ENCODE results near the gene RMC1. TPM values are rescaled to one million over a fixed set of nuclear protein-coding genes. Genes with fewer than 3 reads are reported as not detected.
A peak's percentile ranks its signal among the peaks of the same experiment; 100 is the strongest.

RMC1 gene
- total and polyA plus RNA-seq, 12 donors, result 10.2 to 61.7 (median 24.4) TPM

- Histone ChIP-seq H3K4me3 (no peak overlapping the region), H3K27ac (peak overlapping the region in 1 of 5 donors; percentile 4), H3K27me3 (no peaks in the 10 kb centered on the region), H3K9me3 (replicated peaks in 1 of 3) (no peaks in the 10 kb centered on the region), H3K36me3 (replicated peaks in 1 of 2) (peaks cover 0 to 93% of the 10 kb centered on the region in 2 donors), H3K4me1 (replicated peaks in 1 of 2) (no peaks in the 10 kb centered on the region)
- intact Hi-C loops (cut with DNase I), result no loop called here
- WGBS, 4 donors, result 84 to 86% (median 85%) methylated on average over 7 of the region's 7 CpGs
- peak in 2 of 7 donors; percentile 38 to 59 for DNase-seq
- TF ChIP-seq CTCF (IDR thresholded peaks at IDR 0.05), result no peak
Measured at GRCh38 chr18:23521907-23522306, 18.6 kb downstream of the RMC1 start.

- no peak for TF ChIP-seq CTCF (IDR thresholded peaks at IDR 0.05)
- TF ChIP-seq POLR2A (IDR thresholded peaks at IDR 0.05), result no peak
- H3K4me3 ChIP-seq, result no peak overlapping the region
- no peaks in the 10 kb centered on the region for H3K9me3 ChIP-seq (replicated peaks in 1 of 3)
- peaks cover 0 to 93% of the 10 kb centered on the region in 2 donors for H3K36me3 ChIP-seq (replicated peaks in 1 of 2)
- H3K27ac ChIP-seq, result peak overlapping the region in 1 of 5 donors; percentile 18
- H3K27me3 ChIP-seq, result no peaks in the 10 kb centered on the region
- 66 to 75% (median 73%) methylated on average over 12 of the region's 12 CpGs for WGBS, 4 donors
- no peak for DNase-seq
- intact Hi-C loops (cut with DNase I), result no loop called here
- H3K4me1 ChIP-seq (replicated peaks in 1 of 2), result no peaks in the 10 kb centered on the region
Measured at GRCh38 chr18:23523429-23524212, 20.3 kb downstream of the RMC1 start.

GRCh38 chr18:23524213-23524707 is 20.9 kb downstream of the RMC1 start:
- WGBS, 4 donors, result 88 to 91% (median 91%) methylated on average over 14 of the region's 14 CpGs
- Histone ChIP-seq H3K4me3 (no peak overlapping the region), H3K36me3 (replicated peaks in 1 of 2) (peaks cover 0 to 93% of the 10 kb centered on the region in 2 donors), H3K27ac (peak overlapping the region in 1 of 5 donors; percentile 18), H3K4me1 (replicated peaks in 1 of 2) (no peaks in the 10 kb centered on the region), H3K9me3 (replicated peaks in 1 of 3) (no peaks in the 10 kb centered on the region), H3K27me3 (no peaks in the 10 kb centered on the region)
- intact Hi-C loops (cut with DNase I), result no loop called here
- DNase-seq, result no peak
- no peak for TF ChIP-seq POLR2A (IDR thresholded peaks at IDR 0.05)
- TF ChIP-seq CTCF (IDR thresholded peaks at IDR 0.05), result no peak

GRCh38 chr18:23526501-23527063 is 23.3 kb downstream of the RMC1 start:
- intact Hi-C loops (cut with DNase I), result no loop called here
- Histone ChIP-seq H3K27me3 (no peaks in the 10 kb centered on the region), H3K27ac (no peak overlapping the region), H3K4me3 (no peak overlapping the region), H3K9me3 (replicated peaks in 1 of 3) (no peaks in the 10 kb centered on the region), H3K4me1 (replicated peaks in 1 of 2) (no peaks in the 10 kb centered on the region), H3K36me3 (replicated peaks in 1 of 2) (peaks cover 0 to 93% of the 10 kb centered on the region in 2 donors)
- DNase-seq, result no peak
- no peak for TF ChIP-seq CTCF (IDR thresholded peaks at IDR 0.05)
- no peak for TF ChIP-seq POLR2A (IDR thresholded peaks at IDR 0.05)
- WGBS, 4 donors, result 83 to 91% (median 88%) methylated on average over 5 of the region's 5 CpGs
